HG03060 (cell line): Measurements from ENCODE around the gene VTCN1.
"Not testable (repeated sequence)": the region's sequence is repeated elsewhere in the genome, so short reads cannot be mapped to it uniquely, and the experiment has no call there.

ENCODE experiments used
- ATAC-seq: cut with Tn5 transposase; IDR thresholded peaks from one replicate; pipeline ENCODE4 v1.9.1; 2021; ENCODE audit warnings: low read depth, moderate number of reproducible peaks; ENCODE audit not compliant: unreplicated experiment

Gene VTCN1

GRCh38 chr1:117210831-117211261 is at the start of gene VTCN1:
Gene VTCN1, minus strand, starts transcription at chr1:117210927. Its CDS starts 72 bp downstream, at chr1:117210855.
- no peak for ATAC-seq

- no peak for ATAC-seq
Observed at GRCh38 chr1:117258791-117259190, 48.1 kb upstream of the VTCN1 start.

GRCh38 chr1:117258075-117258474 is 47.3 kb upstream of the VTCN1 start:
- not testable (repeated sequence) for ATAC-seq

GRCh38 chr1:117257291-117257690 is 46.6 kb upstream of the VTCN1 start:
- no peak for ATAC-seq

GRCh38 chr1:117250061-117250606 is 39.4 kb upstream of the VTCN1 start:
- no peak for ATAC-seq

- ATAC-seq = no peak
Observed at GRCh38 chr1:117244971-117245370, 34.2 kb upstream of the VTCN1 start.

- no peak for ATAC-seq
Observed at GRCh38 chr1:117244306-117244705, 33.6 kb upstream of the VTCN1 start.

GRCh38 chr1:117241512-117241911 is 30.8 kb upstream of the VTCN1 start:
- no peak for ATAC-seq

- no peak for ATAC-seq
Observed at GRCh38 chr1:117240547-117240946, 29.8 kb upstream of the VTCN1 start.

GRCh38 chr1:117239467-117239866 is 28.7 kb upstream of the VTCN1 start:
- ATAC-seq = no peak

- no peak for ATAC-seq
Observed at GRCh38 chr1:117237726-117238381, 27.1 kb upstream of the VTCN1 start.

- no peak for ATAC-seq
Observed at GRCh38 chr1:117235863-117236465, 25.2 kb upstream of the VTCN1 start.

- ATAC-seq = no peak
Observed at GRCh38 chr1:117232531-117232930, 21.8 kb upstream of the VTCN1 start.

GRCh38 chr1:117231748-117232373 is 21.1 kb upstream of the VTCN1 start:
- ATAC-seq = no peak

- no peak for ATAC-seq
Observed at GRCh38 chr1:117231312-117231711, 20.6 kb upstream of the VTCN1 start.

GRCh38 chr1:117229217-117229616 is 18.5 kb upstream of the VTCN1 start:
- no peak for ATAC-seq

- no peak for ATAC-seq
Observed at GRCh38 chr1:117225931-117226330, 15.2 kb upstream of the VTCN1 start.

- ATAC-seq = no peak
Observed at GRCh38 chr1:117216718-117217117, 6.0 kb upstream of the VTCN1 start.

- no peak for ATAC-seq
Observed at GRCh38 chr1:117215733-117216462, 5.2 kb upstream of the VTCN1 start.

- ATAC-seq = no peak
Observed at GRCh38 chr1:117215019-117215418, 4.3 kb upstream of the VTCN1 start.

GRCh38 chr1:117213046-117213445 is 2.3 kb upstream of the VTCN1 start:
- no peak for ATAC-seq
